C4-2B (cell line): ENCODE data around the gene RNF148.

Source experiments
- H3K27ac ChIP-seq: fragments of 450-650 bp; 2 replicates; pipeline ENCODE4 v1.5.1; 2017
- CTCF ChIP-seq: fragments of 450-650 bp; conservative IDR thresholded peaks from 2 replicates; pipeline ENCODE4 v1.5.1; 2017; ENCODE audit warnings: mild to moderate bottlenecking
- ZFX ChIP-seq: fragments of 450-650 bp; IDR thresholded peaks from 2 replicates; pipeline ENCODE4 v1.6.1; 2017

Gene RNF148

DNA sequence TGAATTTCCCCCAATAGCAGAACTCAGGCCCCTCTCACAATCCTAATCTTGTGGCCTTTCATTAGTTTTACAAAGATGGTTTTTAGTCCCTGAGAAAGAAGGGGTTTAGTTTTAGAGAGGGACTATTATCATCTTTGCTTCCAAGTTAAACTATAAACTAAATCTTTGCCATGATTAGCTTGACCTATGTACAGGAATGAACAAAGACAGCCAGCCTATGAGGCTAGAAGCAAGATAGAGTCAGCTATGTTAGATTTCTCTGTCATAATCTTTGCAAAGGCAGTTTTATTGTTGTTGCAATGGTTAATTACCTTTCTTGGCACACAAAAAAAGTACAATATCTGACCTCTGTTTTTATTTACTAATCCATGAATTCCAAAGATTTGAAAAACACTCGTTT is 22.9 kb downstream of the RNF148 start:
- peak overlapping the region; percentile 69; the same call in 1 of the 2 replicates for H3K27ac ChIP-seq
- no peak for TF ChIP-seq ZFX
- TF ChIP-seq CTCF = no peak

DNA sequence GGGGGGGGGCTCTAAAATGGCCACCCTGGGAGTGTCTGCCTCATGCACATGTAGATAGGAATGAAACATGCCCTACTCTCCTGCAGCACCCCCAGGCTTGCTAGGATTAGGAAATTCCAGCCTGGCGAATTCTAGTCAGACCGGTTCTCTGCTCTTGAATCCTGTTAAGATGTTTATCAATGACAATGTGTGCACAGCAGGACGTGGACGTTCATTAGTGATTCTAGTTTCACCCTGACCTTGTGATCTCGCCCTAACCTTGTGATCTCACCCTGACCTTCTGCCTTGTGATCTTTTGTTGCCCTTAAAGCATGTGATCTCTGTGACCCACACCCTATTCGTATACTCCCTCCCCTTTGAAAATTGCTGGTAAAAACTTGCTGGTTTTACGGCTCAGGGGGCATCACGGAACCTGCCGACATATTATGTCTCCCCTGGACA is 23.4 kb downstream of the RNF148 start:
- H3K27ac ChIP-seq = peak overlapping the region; percentile 69; the same call in 1 of the 2 replicates

GRCh38 chr7:122677149-122677548 is 25.6 kb downstream of the RNF148 start:
- TF ChIP-seq CTCF (no peak), ZFX (no peak)
- no peak overlapping the region; the same call in 1 of the 2 replicates for H3K27ac ChIP-seq

DNA sequence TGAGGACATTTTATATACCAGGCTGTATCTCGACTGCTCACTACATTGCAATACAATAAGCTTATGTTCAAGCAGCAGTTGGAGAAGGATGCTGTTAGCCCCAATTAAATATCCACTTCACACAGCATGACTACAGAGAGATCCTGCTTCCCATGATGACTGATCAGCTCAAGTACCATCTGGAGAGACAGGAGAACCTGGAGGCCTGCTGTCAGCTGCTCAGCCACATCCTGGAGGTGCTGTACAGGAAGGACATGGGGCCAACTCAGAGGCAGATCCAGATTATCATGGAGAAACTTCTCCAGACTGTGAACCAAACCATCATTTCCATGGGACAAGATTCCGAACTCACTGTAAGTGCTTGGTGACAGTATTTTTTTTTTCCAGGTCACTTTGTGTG is 26.3 kb downstream of the RNF148 start:
- TF ChIP-seq CTCF (no peak), ZFX (no peak)
- no peak overlapping the region for H3K27ac ChIP-seq

DNA sequence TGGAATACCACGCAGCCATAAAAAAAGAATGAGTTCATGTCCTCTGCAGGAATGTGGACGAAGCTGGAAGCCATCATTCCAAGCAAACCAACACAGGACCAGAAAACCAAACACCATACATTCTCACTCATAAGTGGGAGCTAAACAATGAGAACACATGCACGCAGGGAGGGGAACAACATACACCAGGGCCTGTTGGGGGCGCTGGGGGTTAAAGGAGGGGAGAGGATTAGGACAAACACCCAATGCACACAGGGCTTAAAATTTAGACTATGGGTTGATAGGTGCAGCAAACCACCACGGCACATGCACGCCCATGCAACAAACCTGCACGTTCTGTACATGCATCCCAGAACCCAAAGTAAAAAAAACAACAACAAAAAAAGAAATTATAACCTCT is 27.1 kb downstream of the RNF148 start:
- H3K27ac ChIP-seq = no peak overlapping the region

DNA sequence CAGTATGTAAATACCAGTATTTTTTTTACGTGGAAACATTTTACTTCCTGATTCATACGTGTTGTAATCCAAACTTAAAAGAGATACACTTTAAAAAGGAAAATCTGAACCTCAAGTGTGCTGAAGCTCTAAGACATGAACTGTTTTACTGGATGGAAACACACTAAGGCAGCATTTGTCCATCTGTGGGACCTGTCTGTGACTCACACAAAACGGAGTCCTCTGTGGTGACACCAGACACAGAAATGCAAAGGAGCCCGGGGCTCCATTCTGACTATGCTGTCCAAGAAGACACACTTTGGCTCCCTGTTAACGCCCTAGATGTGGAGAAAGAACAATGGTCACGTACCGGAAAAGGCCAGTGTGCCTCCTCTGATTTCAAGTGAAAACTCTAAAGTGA is 27.7 kb downstream of the RNF148 start:
- TF ChIP-seq CTCF (no peak), ZFX (no peak)
- H3K27ac ChIP-seq = peak overlapping the region; percentile 48; the same call in 1 of the 2 replicates

More for the DNA sequence above, 27.1 kb downstream of the RNF148 start:
- TF ChIP-seq ZFX (no peak), CTCF (no peak)

- H3K27ac ChIP-seq = peak overlapping the region; percentile 61
- TF ChIP-seq ZFX (no peak), CTCF (no peak)
These were observed 28.2 kb downstream of the RNF148 start for GRCh38 chr7:122674502-122674901.

DNA sequence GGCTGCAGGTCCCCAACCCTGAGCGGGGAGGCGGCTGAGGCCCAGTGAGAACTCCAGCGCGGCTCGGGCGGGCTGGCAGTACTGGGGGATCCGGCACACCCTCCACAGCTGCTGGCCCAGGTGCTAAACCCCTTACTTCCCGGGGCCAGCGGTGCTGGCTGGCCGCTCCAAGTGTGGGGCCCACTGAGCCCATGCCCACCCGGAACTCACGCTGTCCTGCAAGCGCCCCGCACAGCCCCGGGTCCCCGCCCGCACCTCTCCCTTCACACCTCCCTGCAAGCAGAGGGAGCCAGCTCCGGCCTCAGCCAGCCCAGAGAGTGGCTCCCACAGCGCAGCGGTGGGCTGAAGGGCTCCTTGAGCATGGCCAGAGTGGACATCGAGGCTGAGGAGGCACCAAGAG is 28.8 kb downstream of the RNF148 start:
- no peak for TF ChIP-seq ZFX
- no peak for TF ChIP-seq CTCF
- peak overlapping the region; percentile 61 for H3K27ac ChIP-seq
